ES-I3 (cell line): ENCODE results near the gene TMEM132C.
"Not testable (repeated sequence)": the region's sequence is repeated elsewhere in the genome, so short reads cannot be mapped to it uniquely, and the experiment has no call there.

ENCODE experiments used
- H3K36me3 ChIP-seq: 2 replicates; pipeline ENCODE4 v1.6.1; 2013; ENCODE audit warnings: mild to moderate bottlenecking, low read length, control low read depth, moderate library complexity; ENCODE audit not compliant: insufficient read depth
- H3K4me1 ChIP-seq: 2 replicates; pipeline ENCODE4 v1.6.1; 2013; ENCODE audit warnings: mild to moderate bottlenecking, control low read depth, low read length; ENCODE audit not compliant: insufficient read depth
- H3K9ac ChIP-seq: 2 replicates; pipeline ENCODE4 v1.6.1; 2013; ENCODE audit warnings: low read depth, mild to moderate bottlenecking, low read length, moderate library complexity
- H3K9me3 ChIP-seq: 2 replicates; pipeline ENCODE4 v1.6.1; 2013; ENCODE audit warnings: mild to moderate bottlenecking, low read length, moderate library complexity; ENCODE audit not compliant: control insufficient read depth, insufficient read depth

Gene TMEM132C

DNA sequence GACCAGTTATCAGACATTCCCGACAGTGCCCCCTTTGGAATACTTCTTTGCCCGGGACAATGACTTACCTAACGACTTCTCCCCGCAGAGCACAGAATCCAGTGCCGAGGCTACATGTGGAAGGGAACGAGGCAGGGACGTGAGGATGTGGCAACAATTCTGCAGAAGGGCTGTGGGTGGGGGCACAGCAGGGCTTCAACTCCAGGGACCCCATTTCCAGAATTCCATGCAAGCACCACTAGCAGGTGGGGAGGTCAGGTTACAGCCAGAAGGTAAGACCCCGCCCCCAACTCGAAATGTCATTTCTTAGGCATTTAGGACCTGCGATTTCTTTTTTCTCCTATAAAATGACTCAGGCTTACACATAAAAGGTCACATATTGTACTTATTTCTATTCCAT is 207.9 kb downstream of the TMEM132C start:
- no peaks in the 10 kb centered on the region for H3K36me3 ChIP-seq
- peaks cover 7% of the 10 kb centered on the region for H3K4me1 ChIP-seq
- H3K9me3 ChIP-seq: no peaks in the 10 kb centered on the region
- no peak overlapping the region for H3K9ac ChIP-seq

DNA sequence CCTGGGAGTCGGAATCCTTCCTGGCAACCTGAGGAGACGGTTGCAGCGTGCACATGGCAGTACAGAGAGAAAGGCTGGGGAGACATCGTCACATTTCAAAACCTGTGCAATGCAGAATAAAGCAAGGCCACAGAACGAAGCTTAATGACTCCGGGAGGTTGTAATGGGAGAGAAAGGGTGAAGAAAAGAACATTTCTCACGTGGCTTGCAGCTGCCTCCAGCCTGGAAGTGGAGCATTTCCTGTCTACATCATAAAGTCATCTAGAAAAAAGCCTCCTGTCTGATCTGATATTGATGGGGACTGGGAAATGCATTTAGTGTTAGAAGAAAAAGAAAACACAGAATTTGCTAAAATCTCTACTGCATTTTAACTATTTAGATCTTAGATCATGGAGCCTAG is 209.3 kb downstream of the TMEM132C start:
- no peak overlapping the region for H3K9ac ChIP-seq
- no peaks in the 10 kb centered on the region for H3K9me3 ChIP-seq
- peaks cover 7% of the 10 kb centered on the region for H3K4me1 ChIP-seq
- H3K36me3 ChIP-seq: no peaks in the 10 kb centered on the region

DNA sequence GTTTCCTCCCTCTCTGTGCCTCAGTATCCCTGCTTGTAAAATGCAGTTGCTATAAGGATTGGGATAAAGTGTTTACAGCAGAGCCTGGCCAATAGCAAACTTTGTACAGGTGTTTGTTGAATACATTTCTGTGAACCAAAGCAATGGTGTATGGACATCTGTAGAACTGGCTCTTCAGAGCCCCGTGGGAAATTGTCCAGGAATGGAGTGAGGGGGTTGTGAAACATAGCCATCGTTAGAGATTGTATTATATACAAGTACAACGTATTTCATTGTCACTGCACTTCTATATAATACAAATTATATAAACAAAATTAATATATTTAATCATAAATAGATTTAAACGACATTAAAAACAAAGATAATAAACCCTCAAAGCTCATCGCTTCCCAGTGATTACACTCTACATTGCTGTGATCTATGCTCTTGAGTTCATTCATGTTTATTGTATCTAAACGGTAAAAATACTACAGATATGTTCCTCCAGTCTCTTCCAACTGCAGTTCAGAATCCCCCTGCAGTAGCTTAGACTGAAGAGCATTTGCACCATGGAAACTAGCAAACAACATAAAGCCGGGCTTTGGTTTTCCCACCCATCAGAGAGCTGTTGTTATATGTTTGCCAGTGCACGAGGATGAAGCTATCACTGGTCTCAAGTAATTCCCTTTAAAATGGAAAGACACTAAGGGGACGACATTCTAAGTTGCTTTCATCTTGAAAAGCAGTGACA is 216.7 kb downstream of the TMEM132C start:
- H3K4me1 ChIP-seq: no peaks in the 10 kb centered on the region
- H3K9me3 ChIP-seq: no peaks in the 10 kb centered on the region
- no peaks in the 10 kb centered on the region for H3K36me3 ChIP-seq
- no peak overlapping the region for H3K9ac ChIP-seq

DNA sequence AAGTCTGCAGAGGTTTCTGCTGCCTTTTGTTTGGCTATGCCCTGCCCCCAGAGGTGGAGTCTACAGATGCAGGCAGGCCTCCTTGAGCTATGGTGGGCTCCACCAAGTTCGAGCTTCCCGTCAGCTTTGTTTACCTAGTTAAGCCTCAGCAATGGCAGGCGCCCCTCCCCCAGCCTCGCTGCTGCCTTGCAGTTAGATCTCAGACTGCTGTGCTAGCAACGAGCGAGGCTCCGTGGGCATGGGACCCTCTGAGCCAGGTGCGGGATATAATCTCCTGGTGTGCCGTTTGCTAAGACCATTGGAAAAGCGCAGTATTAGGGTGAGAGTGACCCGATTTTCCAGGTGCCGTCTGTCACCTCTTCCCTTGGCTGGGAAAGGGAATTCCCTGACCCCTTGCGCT is 230.4 kb downstream of the TMEM132C start:
- H3K36me3 ChIP-seq, H3K4me1 ChIP-seq, H3K9ac ChIP-seq, H3K9me3 ChIP-seq: not testable (repeated sequence)

DNA sequence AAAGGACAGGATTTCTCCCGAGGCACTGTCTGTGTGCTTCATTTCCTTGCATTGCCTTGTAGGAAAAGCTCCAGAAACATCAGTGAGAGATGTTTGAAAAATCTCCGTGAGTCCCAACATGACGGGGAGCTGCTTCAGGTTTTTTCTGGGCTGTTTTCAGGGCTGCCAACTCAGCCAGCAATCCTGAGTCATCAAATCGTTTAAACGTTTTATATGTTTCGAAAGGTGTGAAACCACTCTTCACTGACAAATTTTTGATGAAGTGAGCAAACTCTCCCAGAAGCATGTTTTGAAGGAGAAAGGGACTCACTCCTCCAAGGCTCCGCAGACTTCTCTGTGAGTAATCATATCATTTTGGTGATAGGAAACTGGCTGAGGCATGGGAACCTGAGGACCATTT is 240.5 kb downstream of the TMEM132C start:
- Histone ChIP-seq H3K9ac (no peak overlapping the region), H3K4me1 (no peaks in the 10 kb centered on the region; the same call in 1 of the 2 replicates), H3K36me3 (no peaks in the 10 kb centered on the region), H3K9me3 (peaks cover 3% of the 10 kb centered on the region)

DNA sequence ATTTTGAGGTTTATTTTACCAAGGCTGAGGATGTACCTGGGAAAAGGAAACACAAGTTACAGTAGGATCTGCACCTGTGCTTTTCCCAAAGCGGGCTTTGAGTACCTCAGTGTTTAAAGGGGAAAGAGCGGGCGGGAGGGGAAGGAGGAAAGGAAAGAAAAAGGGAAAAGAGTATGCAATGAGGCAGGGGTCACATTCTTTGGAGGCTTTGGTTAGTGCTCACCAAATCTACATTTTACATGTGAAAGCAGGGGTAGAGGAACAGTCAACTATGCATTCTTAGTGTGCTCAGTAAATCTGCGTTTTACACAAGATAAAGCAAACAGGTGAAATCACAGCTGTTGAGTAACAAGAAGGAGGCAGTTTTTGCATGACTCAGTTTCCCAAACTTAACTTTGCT is 242.2 kb downstream of the TMEM132C start:
- Histone ChIP-seq H3K4me1 (no peaks in the 10 kb centered on the region; the same call in 1 of the 2 replicates), H3K9ac (no peak overlapping the region), H3K36me3 (no peaks in the 10 kb centered on the region), H3K9me3 (peaks cover 3% of the 10 kb centered on the region)

DNA sequence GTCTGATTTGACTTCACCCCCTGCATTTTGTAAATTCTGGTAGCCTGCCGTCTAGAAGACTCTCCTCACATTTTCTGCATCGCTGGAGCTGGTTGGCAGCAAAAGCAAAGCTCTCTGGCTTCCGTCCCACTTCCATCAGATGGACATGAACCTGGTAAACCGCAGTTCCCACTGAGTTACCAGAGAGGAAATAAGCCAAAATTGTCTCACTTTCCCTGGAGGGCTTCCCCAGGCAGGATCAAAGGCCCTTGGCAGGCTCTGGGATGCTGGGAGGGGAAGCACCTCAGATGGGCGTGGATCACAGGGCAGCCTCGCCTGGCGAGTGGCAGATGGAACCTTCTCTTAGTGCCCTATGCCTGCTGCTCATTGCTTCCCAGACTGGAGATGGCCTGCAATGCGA is 243.5 kb downstream of the TMEM132C start:
- H3K9me3 ChIP-seq: peaks cover 3% of the 10 kb centered on the region

DNA sequence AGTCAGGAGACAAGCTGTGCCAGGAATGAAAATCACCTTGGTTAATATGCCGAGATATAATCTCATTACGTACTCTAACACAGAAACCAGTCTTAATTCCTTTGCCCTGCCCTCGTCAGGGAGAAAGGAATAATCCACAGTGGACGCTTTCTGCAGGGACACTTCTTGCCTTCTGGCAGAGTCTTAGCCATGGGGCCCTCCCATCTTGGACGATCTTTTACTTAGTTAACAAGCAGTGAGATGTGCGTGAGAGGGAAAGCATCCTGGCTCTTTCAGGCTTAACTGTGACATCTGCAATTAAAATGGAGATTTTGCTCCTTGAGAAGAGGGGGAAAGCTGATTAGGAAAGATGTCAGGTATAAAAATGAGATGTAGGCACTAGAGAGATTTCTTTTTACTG is 246.4 kb downstream of the TMEM132C start:
- peaks cover 3% of the 10 kb centered on the region for H3K9me3 ChIP-seq
- no peaks in the 10 kb centered on the region; the same call in 1 of the 2 replicates for H3K4me1 ChIP-seq
- no peaks in the 10 kb centered on the region for H3K36me3 ChIP-seq
- H3K9ac ChIP-seq: no peak overlapping the region

More for the DNA sequence above, 243.5 kb downstream of the TMEM132C start:
- no peaks in the 10 kb centered on the region; the same call in 1 of the 2 replicates for H3K4me1 ChIP-seq
- H3K9ac ChIP-seq: no peak overlapping the region
- no peaks in the 10 kb centered on the region for H3K36me3 ChIP-seq

DNA sequence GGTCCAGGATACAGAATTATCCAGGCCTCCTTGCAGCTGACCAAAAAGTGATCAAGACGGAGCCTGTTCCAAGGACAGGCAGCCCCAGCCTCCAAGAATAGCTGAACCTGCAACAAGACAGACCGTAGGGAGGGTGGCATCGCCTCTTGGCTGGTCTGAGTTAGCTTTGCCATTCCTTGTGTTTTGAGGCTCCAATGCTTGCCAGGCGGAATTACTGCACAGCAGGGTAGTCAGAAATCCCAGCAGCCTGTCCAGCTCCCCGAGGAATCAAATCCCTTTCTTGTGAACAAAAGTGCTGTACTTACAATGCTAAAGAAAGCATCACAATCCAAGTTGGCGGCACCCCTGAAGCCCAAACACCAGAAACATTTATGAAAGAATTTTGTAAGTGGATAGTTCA is 246.9 kb downstream of the TMEM132C start:
- H3K36me3 ChIP-seq: no peaks in the 10 kb centered on the region
- H3K9me3 ChIP-seq: peaks cover 3% of the 10 kb centered on the region
- H3K9ac ChIP-seq: no peak overlapping the region
- H3K4me1 ChIP-seq: no peaks in the 10 kb centered on the region; the same call in 1 of the 2 replicates

DNA sequence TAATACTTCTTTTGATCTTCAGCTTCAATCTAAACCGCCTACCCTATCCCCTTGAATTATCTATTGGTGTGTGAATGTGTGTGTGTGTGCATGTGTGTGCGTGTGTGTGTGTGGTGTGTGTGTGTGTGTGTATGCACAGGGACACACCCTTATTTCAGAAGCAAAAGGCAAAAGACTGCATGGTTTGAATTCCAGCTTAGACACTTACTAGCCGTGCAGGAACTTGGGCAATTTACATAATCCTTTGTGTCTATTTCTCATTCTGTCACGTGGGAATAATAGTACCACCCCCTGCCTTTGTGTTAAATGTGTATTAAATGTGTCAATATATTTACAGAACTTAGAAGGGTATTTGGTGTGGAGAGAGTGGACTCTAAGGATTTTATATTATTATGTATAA is 251.7 kb downstream of the TMEM132C start:
- Histone ChIP-seq H3K4me1 (no peaks in the 10 kb centered on the region), H3K9me3 (no peaks in the 10 kb centered on the region; the same call in 1 of the 2 replicates), H3K36me3 (no peaks in the 10 kb centered on the region), H3K9ac (no peak overlapping the region)

DNA sequence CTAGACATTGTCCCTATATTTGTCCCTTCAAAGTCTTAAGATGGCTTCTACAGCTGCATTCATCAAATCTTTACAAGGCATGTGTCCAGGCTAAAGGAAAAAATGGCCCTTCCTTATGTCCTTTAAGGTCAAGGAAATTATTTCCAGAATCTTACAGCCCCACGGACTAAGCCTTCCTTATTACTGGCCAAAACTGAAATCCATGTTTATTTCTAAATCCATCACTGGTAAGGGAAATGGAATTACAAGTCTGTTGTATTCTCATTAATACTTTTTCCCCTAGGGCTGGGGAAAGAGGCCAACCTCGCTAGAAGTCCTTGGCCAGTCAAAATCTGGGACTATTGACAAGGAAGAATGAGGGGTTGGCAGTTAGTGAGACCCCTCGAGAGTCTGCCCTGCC is 252.5 kb downstream of the TMEM132C start:
- no peaks in the 10 kb centered on the region for H3K4me1 ChIP-seq
- H3K36me3 ChIP-seq: no peaks in the 10 kb centered on the region
- no peaks in the 10 kb centered on the region; the same call in 1 of the 2 replicates for H3K9me3 ChIP-seq
- no peak overlapping the region for H3K9ac ChIP-seq

DNA sequence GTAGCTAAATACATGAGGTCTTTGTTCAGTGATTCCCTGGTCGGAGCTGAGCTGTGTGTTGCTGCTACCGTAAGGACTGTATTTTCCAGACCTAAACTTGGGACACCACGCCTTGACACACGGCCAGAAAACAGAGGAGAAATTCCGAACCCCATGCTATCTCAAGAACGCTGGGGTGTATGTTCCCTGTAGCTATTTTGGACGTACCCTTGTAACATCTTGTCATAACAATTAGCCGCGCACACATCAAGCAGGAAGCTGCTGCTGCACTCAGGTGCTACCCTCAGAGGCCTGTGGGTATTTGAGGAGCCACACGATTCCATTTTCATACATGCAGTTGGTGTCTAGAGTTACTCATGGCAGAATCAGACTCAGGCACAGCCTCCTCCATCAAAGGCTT is 255.0 kb downstream of the TMEM132C start:
- H3K9ac ChIP-seq: no peak overlapping the region
- no peaks in the 10 kb centered on the region for H3K4me1 ChIP-seq
- no peaks in the 10 kb centered on the region for H3K36me3 ChIP-seq
- H3K9me3 ChIP-seq: no peaks in the 10 kb centered on the region

DNA sequence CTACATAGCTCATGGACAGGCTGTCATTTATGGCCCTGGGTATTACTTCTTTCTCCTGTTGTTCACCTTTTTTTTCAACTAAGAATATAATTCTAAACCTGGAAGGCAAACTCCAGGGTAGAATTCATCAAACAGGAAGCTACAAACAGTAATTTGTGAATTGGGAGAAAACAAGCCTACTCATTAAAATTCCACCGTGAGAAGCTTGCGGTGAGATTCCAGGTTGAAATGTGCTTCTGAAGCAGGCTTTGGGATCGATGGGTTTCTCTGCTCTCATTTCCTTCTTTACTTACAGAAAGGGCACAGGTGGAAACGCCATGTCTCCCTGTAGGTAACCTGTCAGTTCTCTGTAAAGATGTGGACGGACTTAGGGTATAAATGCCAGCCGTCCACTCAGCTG is 257.5 kb downstream of the TMEM132C start:
- Histone ChIP-seq H3K9ac (no peak overlapping the region), H3K4me1 (no peaks in the 10 kb centered on the region), H3K36me3 (no peaks in the 10 kb centered on the region), H3K9me3 (no peaks in the 10 kb centered on the region)

DNA sequence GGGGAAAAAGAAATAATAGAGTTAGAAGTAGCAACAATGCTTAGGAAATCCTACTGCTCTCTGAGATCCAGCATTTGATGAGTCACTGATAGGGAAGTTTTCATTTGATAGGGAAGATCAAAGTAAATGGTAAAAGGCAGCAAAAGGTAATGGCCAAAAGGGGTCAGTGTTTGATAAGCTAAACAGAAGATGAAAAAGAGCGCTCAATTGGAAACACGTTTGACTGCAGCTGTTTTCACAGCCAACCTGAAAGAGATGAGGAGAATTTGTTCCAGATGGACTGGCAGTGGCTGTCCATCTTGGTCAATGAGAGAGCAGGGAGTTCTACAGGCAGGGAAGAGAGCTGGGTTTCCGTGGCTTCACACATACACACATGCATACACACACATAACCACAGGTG is 264.2 kb downstream of the TMEM132C start:
- no peaks in the 10 kb centered on the region for H3K9me3 ChIP-seq
- no peaks in the 10 kb centered on the region for H3K36me3 ChIP-seq
- no peaks in the 10 kb centered on the region for H3K4me1 ChIP-seq
- H3K9ac ChIP-seq: no peak overlapping the region

DNA sequence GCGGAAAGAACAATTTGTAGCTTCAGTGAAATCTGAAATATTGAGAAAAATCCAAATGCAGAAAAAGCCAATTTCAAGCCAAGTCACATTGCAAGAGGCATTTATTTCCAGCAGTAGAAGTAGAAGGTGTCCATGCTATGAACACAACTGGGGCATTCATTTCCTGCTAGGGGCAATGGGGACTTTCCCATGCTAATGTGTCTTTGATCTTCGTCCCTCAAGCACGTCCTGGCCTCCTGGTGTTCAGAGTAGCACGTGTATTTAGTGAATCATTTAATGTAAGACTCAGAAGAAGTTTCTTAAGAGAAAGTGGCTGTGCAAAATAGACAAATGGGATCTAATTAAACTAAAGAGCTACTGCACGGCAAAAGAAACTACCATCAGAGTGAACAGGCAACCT is 267.9 kb downstream of the TMEM132C start:
- Histone ChIP-seq H3K9me3 (no peaks in the 10 kb centered on the region), H3K9ac (no peak overlapping the region), H3K36me3 (no peaks in the 10 kb centered on the region), H3K4me1 (no peaks in the 10 kb centered on the region)
